WTC11 (cell line): ENCODE measurements around the gene DHCR7.

Source experiments
- AFF4 ChIP-seq: sonication (generic); formaldehyde crosslinking; IDR thresholded peaks from 2 replicates; pipeline ENCODE4 v1.8.1; 2023; ENCODE audit warnings: mild to moderate bottlenecking, missing genetic modification reagents, borderline replicate concordance
- CREB1 ChIP-seq: sonication (generic); formaldehyde crosslinking; IDR thresholded peaks from 2 replicates; pipeline ENCODE4 v1.8.0; 2023; ENCODE audit warnings: mild to moderate bottlenecking, missing genetic modification reagents
- E2F4 ChIP-seq: sonication (generic); formaldehyde crosslinking; IDR thresholded peaks from 2 replicates; pipeline ENCODE4 v1.8.1; 2022; ENCODE audit warnings: low read depth, mild to moderate bottlenecking, moderate library complexity, missing genetic modification reagents, borderline replicate concordance
- FOXJ3 ChIP-seq: sonication (generic); formaldehyde crosslinking; IDR thresholded peaks from 2 replicates; pipeline ENCODE4 v1.9.0; 2021; ENCODE audit warnings: missing genetic modification reagents, mild to moderate bottlenecking, borderline replicate concordance
- NR3C1 ChIP-seq: sonication (generic); formaldehyde crosslinking; conservative IDR thresholded peaks from 2 replicates; pipeline ENCODE4 v1.8.1; 2023; ENCODE audit warnings: low read depth, mild to moderate bottlenecking, missing genetic modification reagents
- PREB ChIP-seq: sonication (generic); formaldehyde crosslinking; IDR thresholded peaks from 2 replicates; pipeline ENCODE4 v1.8.1; 2022; ENCODE audit warnings: mild to moderate bottlenecking, missing genetic modification reagents, moderate library complexity, borderline replicate concordance
- TF ChIP-seq, protein P1 (sequence below): fragments of 200-600 bp; IDR thresholded peaks from 2 replicates; pipeline ENCODE4 v1.8.0; 2022; ENCODE audit warnings: antibody characterized with exemption

- TF ChIP-seq NR3C1 (no peak), PREB (no peak), CREB1 (CRISPR knock-in tag) (no peak), AFF4 (CRISPR knock-in tag) (no peak), FOXJ3 (CRISPR knock-in tag) (no peak), E2F4 (CRISPR knock-in tag) (no peak)
- TF ChIP-seq, protein P1, sequence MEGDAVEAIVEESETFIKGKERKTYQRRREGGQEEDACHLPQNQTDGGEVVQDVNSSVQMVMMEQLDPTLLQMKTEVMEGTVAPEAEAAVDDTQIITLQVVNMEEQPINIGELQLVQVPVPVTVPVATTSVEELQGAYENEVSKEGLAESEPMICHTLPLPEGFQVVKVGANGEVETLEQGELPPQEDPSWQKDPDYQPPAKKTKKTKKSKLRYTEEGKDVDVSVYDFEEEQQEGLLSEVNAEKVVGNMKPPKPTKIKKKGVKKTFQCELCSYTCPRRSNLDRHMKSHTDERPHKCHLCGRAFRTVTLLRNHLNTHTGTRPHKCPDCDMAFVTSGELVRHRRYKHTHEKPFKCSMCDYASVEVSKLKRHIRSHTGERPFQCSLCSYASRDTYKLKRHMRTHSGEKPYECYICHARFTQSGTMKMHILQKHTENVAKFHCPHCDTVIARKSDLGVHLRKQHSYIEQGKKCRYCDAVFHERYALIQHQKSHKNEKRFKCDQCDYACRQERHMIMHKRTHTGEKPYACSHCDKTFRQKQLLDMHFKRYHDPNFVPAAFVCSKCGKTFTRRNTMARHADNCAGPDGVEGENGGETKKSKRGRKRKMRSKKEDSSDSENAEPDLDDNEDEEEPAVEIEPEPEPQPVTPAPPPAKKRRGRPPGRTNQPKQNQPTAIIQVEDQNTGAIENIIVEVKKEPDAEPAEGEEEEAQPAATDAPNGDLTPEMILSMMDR: no peak
Observed at GRCh38 chr11:71442123-71442522, 6.1 kb downstream of the DHCR7 start.
